OCI-M1 (cell line): ENCODE data around the gene MYEOV.

Experiments
- DNase-seq: peaks from one replicate; lab custom pipeline; 2025; lab: John Stamatoyannopoulos, UW

The MYEOV gene

DNA sequence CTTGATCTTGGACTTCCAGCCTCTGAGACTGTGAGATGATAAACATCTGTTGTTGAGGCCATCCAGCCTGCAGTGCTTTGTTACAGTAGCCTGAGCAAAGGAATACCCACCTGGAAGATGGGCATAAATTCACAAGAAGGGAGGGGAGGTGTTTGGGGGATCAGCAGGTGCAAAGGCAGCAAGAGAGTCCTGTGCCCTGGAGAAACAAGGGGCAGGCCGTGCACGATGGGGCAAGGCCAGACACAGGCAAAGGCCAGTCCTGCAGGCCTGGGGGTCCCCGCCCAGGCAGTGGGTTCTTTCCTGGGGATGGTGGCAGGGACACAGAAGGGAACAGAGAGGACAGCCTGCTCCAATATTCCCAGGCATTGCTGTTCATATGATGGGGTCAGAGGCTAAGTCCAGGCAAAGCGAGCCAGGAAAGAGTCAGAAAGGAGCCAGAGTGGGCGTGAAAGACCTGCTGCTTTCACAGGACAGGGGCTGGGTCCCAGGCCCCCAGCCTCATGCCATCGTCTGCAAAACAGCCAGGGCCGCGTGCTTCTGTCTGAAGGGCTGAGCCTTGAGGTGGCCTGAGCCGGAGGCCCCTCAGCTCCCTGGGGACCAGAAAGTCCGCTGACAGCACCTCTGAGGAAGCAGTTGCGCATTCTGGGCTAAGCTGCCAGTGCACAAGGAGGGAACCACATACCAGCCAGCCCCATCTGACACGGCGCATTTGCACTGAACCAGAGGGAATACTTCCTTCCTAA lies 48.8 kb downstream of the MYEOV start:
- no peak for DNase-seq

GRCh38 chr11:69343401-69344321 lies 49.7 kb downstream of the MYEOV start:
- no peak for DNase-seq

DNA sequence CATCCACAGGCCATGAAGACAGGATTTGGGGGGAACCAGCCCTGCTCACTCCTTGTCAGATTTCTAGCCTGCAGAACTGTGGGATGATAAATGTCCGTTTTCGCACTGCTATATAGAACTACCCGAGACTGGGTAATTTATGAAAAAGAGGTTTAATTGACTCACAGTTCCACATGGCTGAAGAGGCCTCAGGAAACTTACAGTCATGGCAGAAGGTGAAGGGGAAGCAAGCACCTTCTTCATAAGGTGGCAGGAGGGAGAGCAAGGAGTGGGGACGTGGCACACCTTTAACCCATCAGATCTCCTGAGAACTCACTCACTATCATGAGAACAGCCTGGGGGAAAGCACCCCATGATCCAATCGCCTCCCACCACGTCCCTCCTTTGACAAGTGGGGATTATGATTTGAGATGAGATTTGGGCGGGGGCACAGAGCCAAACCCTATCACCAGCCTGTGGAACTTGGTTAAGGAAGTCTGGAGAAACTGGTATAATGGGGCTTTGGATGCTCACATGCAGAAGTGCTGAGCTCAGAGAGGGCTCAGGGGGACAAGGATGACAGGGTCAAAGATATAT lies 50.7 kb downstream of the MYEOV start:
- no peak for DNase-seq
